Liver (tissue), 9 donors: ENCODE results near the gene CACFD1. TPM values are rescaled to one million over a fixed set of nuclear protein-coding genes. Genes with fewer than 3 reads are reported as not detected.

Source experiments
- DNase-seq: peaks from one replicate; pipeline ENCODE4 v3.0.0-alpha.2; 2017; ENCODE audit warnings: low spot score
- H3K27ac ChIP-seq, 2 donors: one replicate each; pipeline ENCODE4 v1.7.0; 2013; ENCODE audit warnings: inconsistent platforms in 2 of 2, low read length in 2 of 2, control low read depth in 1 of 2, low read depth in 1 of 2, mild to moderate bottlenecking in 1 of 2
- H3K27me3 ChIP-seq, 4 donors: one replicate each; pipeline versions ENCODE4 v1.6.1 to v1.7.0; 2013; ENCODE audit warnings: low read length in 3 of 4, inconsistent platforms in 1 of 4, mild to moderate bottlenecking in 1 of 4, moderate library complexity in 1 of 4; ENCODE audit not compliant: control insufficient read depth in 4 of 4, insufficient read depth in 4 of 4
- H3K36me3 ChIP-seq, 4 donors: one replicate each; pipeline versions ENCODE4 v1.6.1 to v1.7.0; 2013; ENCODE audit warnings: low read length in 3 of 4, mild to moderate bottlenecking in 3 of 4, low read depth in 1 of 4, moderate library complexity in 1 of 4; ENCODE audit not compliant: control insufficient read depth in 4 of 4, insufficient read depth in 3 of 4
- H3K4me1 ChIP-seq, 4 donors: one replicate each; pipeline versions ENCODE4 v1.6.1 to v1.7.0; 2013; ENCODE audit warnings: low read length in 3 of 4, mild to moderate bottlenecking in 3 of 4, moderate library complexity in 1 of 4; ENCODE audit not compliant: control insufficient read depth in 4 of 4, insufficient read depth in 4 of 4
- H3K4me3 ChIP-seq, 3 donors: one replicate each; pipeline versions ENCODE4 v1.6.1 to v1.7.0; 2013; ENCODE audit warnings: low read length in 3 of 3, control low read depth in 1 of 3, low read depth in 1 of 3, mild to moderate bottlenecking in 1 of 3
- H3K9ac ChIP-seq, 2 donors: one replicate each; pipeline ENCODE4 v1.7.0; 2013; ENCODE audit warnings: low read length in 2 of 2, mild to moderate bottlenecking in 2 of 2, moderate library complexity in 2 of 2, control low read depth in 1 of 2, low read depth in 1 of 2
- H3K9me3 ChIP-seq, 4 donors: one replicate each; pipeline versions ENCODE4 v1.6.1 to v1.7.0; 2013; ENCODE audit warnings: low read length in 3 of 4; ENCODE audit not compliant: control insufficient read depth in 4 of 4
- EGR1 ChIP-seq, 2 donors: IDR thresholded peaks; 2 replicates each; pipeline ENCODE4 v1.6.1; 2016 to 2018; ENCODE audit warnings: antibody characterized with exemption in 2 of 2, low read depth in 2 of 2
- FOXA1 ChIP-seq: IDR thresholded peaks from 2 replicates; pipeline ENCODE4 v1.6.1; 2016; ENCODE audit warnings: antibody characterized with exemption
- FOXA2 ChIP-seq: IDR thresholded peaks from 2 replicates; pipeline ENCODE4 v1.6.1; 2016; ENCODE audit warnings: antibody characterized with exemption
- GABPA ChIP-seq, 2 donors: IDR thresholded peaks in 1 of 2; conservative IDR thresholded peaks in 1 of 2; 2 replicates each; pipeline ENCODE4 v1.6.1; 2016; ENCODE audit warnings: antibody characterized with exemption in 2 of 2, mild to moderate bottlenecking in 1 of 2, moderate library complexity in 1 of 2
- HNF4A ChIP-seq, 2 donors: conservative IDR thresholded peaks; 2 replicates each; pipeline ENCODE4 v1.6.1; 2016; ENCODE audit warnings: antibody characterized with exemption in 2 of 2, mild to moderate bottlenecking in 2 of 2
- HNF4G ChIP-seq: IDR thresholded peaks from 2 replicates; pipeline ENCODE4 v1.6.1; 2016; ENCODE audit warnings: antibody characterized with exemption
- JUND ChIP-seq, 2 donors: IDR thresholded peaks; 2 replicates each; pipeline ENCODE4 v1.6.1; 2016; ENCODE audit warnings: antibody characterized with exemption in 2 of 2
- NR2F2 ChIP-seq: IDR thresholded peaks from 2 replicates; pipeline ENCODE4 v1.6.1; 2016; ENCODE audit warnings: antibody characterized with exemption
- RAD21 ChIP-seq, 2 donors: IDR thresholded peaks; 2 replicates each; pipeline ENCODE4 v1.6.1; 2016; ENCODE audit warnings: antibody characterized with exemption in 2 of 2, mild to moderate bottlenecking in 2 of 2
- RXRA ChIP-seq, 2 donors: IDR thresholded peaks; 2 replicates each; pipeline ENCODE4 v1.6.1; 2017 to 2018; ENCODE audit warnings: antibody characterized with exemption in 2 of 2, mild to moderate bottlenecking in 1 of 2
- SP1 ChIP-seq: IDR thresholded peaks from 2 replicates; pipeline ENCODE4 v1.6.1; 2018; ENCODE audit warnings: antibody characterized with exemption, mild to moderate bottlenecking
- TAF1 ChIP-seq: conservative IDR thresholded peaks from 2 replicates; pipeline ENCODE4 v1.6.1; 2016; ENCODE audit warnings: antibody characterized with exemption, mild to moderate bottlenecking
- YY1 ChIP-seq: IDR thresholded peaks from 2 replicates; pipeline ENCODE4 v1.6.1; 2016; ENCODE audit warnings: antibody characterized with exemption, mild to moderate bottlenecking
- WGBS: extraction: QIAGEN DNeasy Blood & Tissue Kit; methylation state at CpG from one replicate; pipeline ENCODE4 v1.1.7; 2013; 5-methylcytosine and 5-hydroxymethylcytosine counted together
- polyA plus RNA-seq, 2 donors: library from polyadenylated mRNA; stranded (reverse) in 1 of 2; unstranded in 1 of 2; fragments of 200-250 nt in 1 of 2; fragments of >200 nt in 1 of 2; fragmentation: Nextera tagmentation in 1 of 2; extraction: Ambion mirVana in 1 of 2; gene quantifications; one replicate each; pipeline versions ENCODE4 v1.2.1 to v1.2.3, GENCODE V29; 2013 to 2015
- total RNA-seq, 2 donors: library from RNA; depleted of rRNA; stranded (reverse); fragments of >200 nt; gene quantifications; one replicate each; pipeline ENCODE4 v1.2.3, GENCODE V29; 2014
- TF ChIP-seq, protein P1 (sequence below): IDR thresholded peaks from 2 replicates; pipeline ENCODE4 v1.6.1; 2016; ENCODE audit warnings: antibody characterized with exemption
- TF ChIP-seq, protein P2 (sequence below): IDR thresholded peaks from 2 replicates; pipeline ENCODE4 v1.6.1; 2016; ENCODE audit warnings: antibody characterized with exemption
- TF ChIP-seq, protein P3 (sequence below): IDR thresholded peaks from 2 replicates; pipeline ENCODE4 v1.6.1; 2016; ENCODE audit warnings: antibody characterized with exemption, mild to moderate bottlenecking
- TF ChIP-seq, protein P4 (sequence below): fragments of 150-350 bp; IDR thresholded peaks from 2 replicates; pipeline ENCODE4 v1.5.1; 2017; ENCODE audit warnings: improper control_type of control experiment, low read depth, low read length; ENCODE audit not compliant: missing input control
- donor health status: healthy.
- donor health status: healthy.
- donor health status: healthy.
- donor health status: healthy.
- donor health status: healthy.

CACFD1 gene
- total and polyA plus RNA-seq, 4 donors, result 10.1 to 34.5 (median 26.4) TPM

GRCh38 chr9:133454943-133455673 lies 4.7 kb upstream of the CACFD1 start:
- TF ChIP-seq FOXA2 (no peak), RXRA (IDR thresholded peaks at IDR 0.05) (no peak), NR2F2 (no peak), SP1 (no peak), HNF4G (no peak), FOXA1 (no peak), YY1 (no peak), JUND (IDR thresholded peaks at IDR 0.05) (no peak), GABPA (IDR thresholded peaks at IDR 0.05 in 1 of 2, conservative IDR thresholded peaks at IDR 0.05 in 1 of 2) (no peak), EGR1 (IDR thresholded peaks at IDR 0.05; ENCODE audit: low read depth in 2 of 2) (no peak)
- Histone ChIP-seq H3K4me1 (peaks cover 3 to 7% (median 5%) of the 10 kb centered on the region in 4 donors), H3K27me3 (no peaks in the 10 kb centered on the region), H3K9me3 (no peaks in the 10 kb centered on the region), H3K27ac (no peak overlapping the region), H3K9ac (no peak overlapping the region), H3K4me3 (no peak overlapping the region), H3K36me3 (no peaks in the 10 kb centered on the region)
- DNase-seq, result no peak
- WGBS, result 92% methylated on average over 20 of the region's 20 CpGs

- Histone ChIP-seq H3K4me1 (peaks cover 3 to 11% (median 6%) of the 10 kb centered on the region in 4 donors), H3K9ac (no peak overlapping the region), H3K9me3 (no peaks in the 10 kb centered on the region), H3K4me3 (no peak overlapping the region), H3K27me3 (no peaks in the 10 kb centered on the region), H3K27ac (no peak overlapping the region), H3K36me3 (no peaks in the 10 kb centered on the region)
- no peak for TF ChIP-seq TAF1
- no peak for TF ChIP-seq RXRA (IDR thresholded peaks at IDR 0.05)
- TF ChIP-seq, protein P1, sequence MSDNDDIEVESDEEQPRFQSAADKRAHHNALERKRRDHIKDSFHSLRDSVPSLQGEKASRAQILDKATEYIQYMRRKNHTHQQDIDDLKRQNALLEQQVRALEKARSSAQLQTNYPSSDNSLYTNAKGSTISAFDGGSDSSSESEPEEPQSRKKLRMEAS, result no peak
- no peak for TF ChIP-seq HNF4A (conservative IDR thresholded peaks at IDR 0.05)
- TF ChIP-seq, protein P2, sequence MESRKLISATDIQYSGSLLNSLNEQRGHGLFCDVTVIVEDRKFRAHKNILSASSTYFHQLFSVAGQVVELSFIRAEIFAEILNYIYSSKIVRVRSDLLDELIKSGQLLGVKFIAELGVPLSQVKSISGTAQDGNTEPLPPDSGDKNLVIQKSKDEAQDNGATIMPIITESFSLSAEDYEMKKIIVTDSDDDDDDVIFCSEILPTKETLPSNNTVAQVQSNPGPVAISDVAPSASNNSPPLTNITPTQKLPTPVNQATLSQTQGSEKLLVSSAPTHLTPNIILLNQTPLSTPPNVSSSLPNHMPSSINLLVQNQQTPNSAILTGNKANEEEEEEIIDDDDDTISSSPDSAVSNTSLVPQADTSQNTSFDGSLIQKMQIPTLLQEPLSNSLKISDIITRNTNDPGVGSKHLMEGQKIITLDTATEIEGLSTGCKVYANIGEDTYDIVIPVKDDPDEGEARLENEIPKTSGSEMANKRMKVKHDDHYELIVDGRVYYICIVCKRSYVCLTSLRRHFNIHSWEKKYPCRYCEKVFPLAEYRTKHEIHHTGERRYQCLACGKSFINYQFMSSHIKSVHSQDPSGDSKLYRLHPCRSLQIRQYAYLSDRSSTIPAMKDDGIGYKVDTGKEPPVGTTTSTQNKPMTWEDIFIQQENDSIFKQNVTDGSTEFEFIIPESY, result no peak
- TF ChIP-seq SP1, result no peak
- no peak for TF ChIP-seq GABPA (IDR thresholded peaks at IDR 0.05 in 1 of 2, conservative IDR thresholded peaks at IDR 0.05 in 1 of 2)
- no peak for TF ChIP-seq JUND (IDR thresholded peaks at IDR 0.05)
- TF ChIP-seq YY1, result no peak
- TF ChIP-seq, protein P3, sequence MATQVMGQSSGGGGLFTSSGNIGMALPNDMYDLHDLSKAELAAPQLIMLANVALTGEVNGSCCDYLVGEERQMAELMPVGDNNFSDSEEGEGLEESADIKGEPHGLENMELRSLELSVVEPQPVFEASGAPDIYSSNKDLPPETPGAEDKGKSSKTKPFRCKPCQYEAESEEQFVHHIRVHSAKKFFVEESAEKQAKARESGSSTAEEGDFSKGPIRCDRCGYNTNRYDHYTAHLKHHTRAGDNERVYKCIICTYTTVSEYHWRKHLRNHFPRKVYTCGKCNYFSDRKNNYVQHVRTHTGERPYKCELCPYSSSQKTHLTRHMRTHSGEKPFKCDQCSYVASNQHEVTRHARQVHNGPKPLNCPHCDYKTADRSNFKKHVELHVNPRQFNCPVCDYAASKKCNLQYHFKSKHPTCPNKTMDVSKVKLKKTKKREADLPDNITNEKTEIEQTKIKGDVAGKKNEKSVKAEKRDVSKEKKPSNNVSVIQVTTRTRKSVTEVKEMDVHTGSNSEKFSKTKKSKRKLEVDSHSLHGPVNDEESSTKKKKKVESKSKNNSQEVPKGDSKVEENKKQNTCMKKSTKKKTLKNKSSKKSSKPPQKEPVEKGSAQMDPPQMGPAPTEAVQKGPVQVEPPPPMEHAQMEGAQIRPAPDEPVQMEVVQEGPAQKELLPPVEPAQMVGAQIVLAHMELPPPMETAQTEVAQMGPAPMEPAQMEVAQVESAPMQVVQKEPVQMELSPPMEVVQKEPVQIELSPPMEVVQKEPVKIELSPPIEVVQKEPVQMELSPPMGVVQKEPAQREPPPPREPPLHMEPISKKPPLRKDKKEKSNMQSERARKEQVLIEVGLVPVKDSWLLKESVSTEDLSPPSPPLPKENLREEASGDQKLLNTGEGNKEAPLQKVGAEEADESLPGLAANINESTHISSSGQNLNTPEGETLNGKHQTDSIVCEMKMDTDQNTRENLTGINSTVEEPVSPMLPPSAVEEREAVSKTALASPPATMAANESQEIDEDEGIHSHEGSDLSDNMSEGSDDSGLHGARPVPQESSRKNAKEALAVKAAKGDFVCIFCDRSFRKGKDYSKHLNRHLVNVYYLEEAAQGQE, result no peak
- TF ChIP-seq RAD21 (IDR thresholded peaks at IDR 0.05), result no peak
- TF ChIP-seq HNF4G, result no peak
- TF ChIP-seq FOXA2, result no peak
- TF ChIP-seq, protein P4, sequence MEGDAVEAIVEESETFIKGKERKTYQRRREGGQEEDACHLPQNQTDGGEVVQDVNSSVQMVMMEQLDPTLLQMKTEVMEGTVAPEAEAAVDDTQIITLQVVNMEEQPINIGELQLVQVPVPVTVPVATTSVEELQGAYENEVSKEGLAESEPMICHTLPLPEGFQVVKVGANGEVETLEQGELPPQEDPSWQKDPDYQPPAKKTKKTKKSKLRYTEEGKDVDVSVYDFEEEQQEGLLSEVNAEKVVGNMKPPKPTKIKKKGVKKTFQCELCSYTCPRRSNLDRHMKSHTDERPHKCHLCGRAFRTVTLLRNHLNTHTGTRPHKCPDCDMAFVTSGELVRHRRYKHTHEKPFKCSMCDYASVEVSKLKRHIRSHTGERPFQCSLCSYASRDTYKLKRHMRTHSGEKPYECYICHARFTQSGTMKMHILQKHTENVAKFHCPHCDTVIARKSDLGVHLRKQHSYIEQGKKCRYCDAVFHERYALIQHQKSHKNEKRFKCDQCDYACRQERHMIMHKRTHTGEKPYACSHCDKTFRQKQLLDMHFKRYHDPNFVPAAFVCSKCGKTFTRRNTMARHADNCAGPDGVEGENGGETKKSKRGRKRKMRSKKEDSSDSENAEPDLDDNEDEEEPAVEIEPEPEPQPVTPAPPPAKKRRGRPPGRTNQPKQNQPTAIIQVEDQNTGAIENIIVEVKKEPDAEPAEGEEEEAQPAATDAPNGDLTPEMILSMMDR, result no peak
- WGBS, result 95% methylated on average over 11 of the region's 11 CpGs
- no peak for DNase-seq
Observed at GRCh38 chr9:133455936-133456335, 3.8 kb upstream of the CACFD1 start.
